Measurements from ENCODE around the gene PPP1R9B. TPM values are rescaled to one million over a fixed set of nuclear protein-coding genes. Genes with fewer than 3 reads are reported as not detected.

Gene PPP1R9B
- total RNA-seq, 2 experiments from 2014 or later = 61.1 to 64.0 TPM

DNA sequence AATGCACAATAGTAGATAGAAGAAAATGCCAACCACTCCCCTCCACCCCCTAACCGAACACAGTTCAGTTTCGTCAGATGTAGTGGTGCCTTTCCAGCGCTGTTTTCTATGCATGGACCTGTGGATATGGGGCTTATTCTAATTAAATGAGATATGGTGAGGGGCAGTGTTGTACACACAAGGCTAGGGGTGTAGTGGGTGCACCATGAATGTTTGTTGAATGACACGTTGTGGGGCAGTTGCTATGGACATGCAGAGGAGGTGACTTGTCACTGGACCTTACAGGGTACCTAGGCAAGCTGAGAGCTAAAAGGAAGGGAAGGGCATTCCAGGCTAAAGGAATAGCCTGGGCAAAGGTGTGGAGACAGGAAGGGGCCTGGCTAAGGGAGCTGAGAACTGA, 51.9 kb downstream of the PPP1R9B start:
- Mint-ChIP-seq H3K4me1 (peaks cover 19% of the 10 kb centered on the region), H3K36me3 (ENCODE audit: low read depth) (no peaks in the 10 kb centered on the region), H3K27me3 (no peaks in the 10 kb centered on the region), H3K27ac (no peak overlapping the region), H3K4me3 (no peak overlapping the region), H3K9me3 (ENCODE audit: low read depth) (no peaks in the 10 kb centered on the region)
- CTCF ChIA-PET = interaction anchor here (0.7 to 3.8 kb wide), 7 partner anchors 11 to 236 kb away, joined by 3 to 24 read pairs (median 4); no protein-coding TSS in a partner anchor
- intact Hi-C loops (cut with DNase I, micrococcal nuclease) = loop anchor here in 1 of 2 experiments (10.0 kb wide), 1 partner anchor 196 kb away; no protein-coding TSS in a partner anchor
- DNase-seq (no peak), ATAC-seq (no peak)
- POLR2A ChIA-PET = no interaction called here

DNA sequence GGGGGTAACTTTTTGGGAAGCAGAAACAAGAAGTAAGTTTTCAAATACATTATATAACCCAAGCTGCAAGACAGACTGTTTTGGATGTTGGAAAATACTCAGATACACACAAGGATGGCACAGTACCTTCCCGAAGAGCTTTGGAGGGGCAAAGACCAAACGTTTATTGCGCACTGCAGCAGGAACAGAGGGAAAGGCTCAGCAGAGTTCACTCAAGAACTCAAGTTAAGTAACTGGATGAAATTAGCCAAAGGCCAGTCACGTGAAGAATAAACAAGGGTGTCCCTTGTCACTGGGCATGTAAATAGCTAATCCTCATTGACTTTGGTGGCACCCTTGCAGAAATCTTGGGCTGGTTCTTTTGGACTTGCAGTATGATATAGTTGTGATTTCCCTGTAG, 52.6 kb downstream of the PPP1R9B start:
- CTCF ChIA-PET = interaction anchor here (0.6 to 3.8 kb wide), 7 partner anchors 11 to 235 kb away, joined by 3 to 24 read pairs (median 3); no protein-coding TSS in a partner anchor
- H3K27ac Mint-ChIP-seq = no peak overlapping the region
- intact Hi-C loops (cut with DNase I, micrococcal nuclease) = loop anchor here in 1 of 2 experiments (10.0 kb wide), 1 partner anchor 197 kb away; no protein-coding TSS in a partner anchor

GRCh38 chr17:50097455-50097854, 53.0 kb downstream of the PPP1R9B start:
- no peaks in the 10 kb centered on the region for H3K9me3 Mint-ChIP-seq (ENCODE audit: low read depth)
- no peak overlapping the region for H3K4me3 Mint-ChIP-seq
- DNase-seq (no peak), ATAC-seq (no peak)
- no peak overlapping the region for H3K27ac Mint-ChIP-seq
- POLR2A ChIA-PET = no interaction called here
- H3K36me3 Mint-ChIP-seq (ENCODE audit: low read depth) = no peaks in the 10 kb centered on the region
- no peaks in the 10 kb centered on the region for H3K27me3 Mint-ChIP-seq
- CTCF ChIA-PET = interaction anchor here (0.6 to 5.7 kb wide), 5 partner anchors 10 to 553 kb away, joined by 3 to 42 read pairs (median 6); no protein-coding TSS in a partner anchor
- intact Hi-C loops (cut with DNase I, micrococcal nuclease) = loop anchor here in 1 of 2 experiments (10.0 kb wide), 1 partner anchor 197 kb away; no protein-coding TSS in a partner anchor
- H3K4me1 Mint-ChIP-seq = peaks cover 19% of the 10 kb centered on the region

More for the DNA sequence above, 52.6 kb downstream of the PPP1R9B start:
- H3K4me3 Mint-ChIP-seq = no peak overlapping the region
- POLR2A ChIA-PET = no interaction called here
- H3K9me3 Mint-ChIP-seq (ENCODE audit: low read depth) = no peaks in the 10 kb centered on the region
- H3K4me1 Mint-ChIP-seq = peaks cover 19% of the 10 kb centered on the region
- no peaks in the 10 kb centered on the region for H3K27me3 Mint-ChIP-seq
- DNase-seq = no peak
- H3K36me3 Mint-ChIP-seq (ENCODE audit: low read depth) = no peaks in the 10 kb centered on the region
- ATAC-seq = no peak

GRCh38 chr17:50096758-50097157, 53.7 kb downstream of the PPP1R9B start:
- H3K36me3 Mint-ChIP-seq (ENCODE audit: low read depth) = no peaks in the 10 kb centered on the region
- no peaks in the 10 kb centered on the region for H3K9me3 Mint-ChIP-seq (ENCODE audit: low read depth)
- no peak overlapping the region for H3K4me3 Mint-ChIP-seq
- no peak overlapping the region for H3K27ac Mint-ChIP-seq
- POLR2A ChIA-PET = no interaction called here
- CTCF ChIA-PET = interaction anchor here (1.2 to 5.7 kb wide), 4 partner anchors 9 to 19 kb away, joined by 3 to 42 read pairs (median 16); no protein-coding TSS in a partner anchor
- H3K4me1 Mint-ChIP-seq = peaks cover 19% of the 10 kb centered on the region
- H3K27me3 Mint-ChIP-seq = no peaks in the 10 kb centered on the region
- intact Hi-C loops (cut with DNase I, micrococcal nuclease) = loop anchor here in 1 of 2 experiments (10.0 kb wide), 1 partner anchor 198 kb away; no protein-coding TSS in a partner anchor
- DNase-seq = no peak
- no peak for ATAC-seq

GRCh38 chr17:50096092-50096491, 54.4 kb downstream of the PPP1R9B start:
- Mint-ChIP-seq H3K9me3 (ENCODE audit: low read depth) (no peaks in the 10 kb centered on the region), H3K27ac (no peak overlapping the region)
- ATAC-seq = no peak

GRCh38 chr17:50095626-50096037, 54.8 kb downstream of the PPP1R9B start:
- H3K4me1 Mint-ChIP-seq = peaks cover 19% of the 10 kb centered on the region
- H3K27ac Mint-ChIP-seq = peak overlapping the region; percentile 91
- no peak for DNase-seq
- H3K4me3 Mint-ChIP-seq = peak overlapping the region; percentile 84
- intact Hi-C loops (cut with DNase I, micrococcal nuclease) = loop anchor here (1.0 to 10.0 kb wide), 14 partner anchors 35 to 680 kb away; partner anchors contain the start of genes ITGA3 (in 1 of the 2), KAT7 (in 1 of the 2) and SAMD14 (in 1 of the 2)
- no peaks in the 10 kb centered on the region for H3K9me3 Mint-ChIP-seq (ENCODE audit: low read depth)
- no peak for ATAC-seq
- H3K36me3 Mint-ChIP-seq (ENCODE audit: low read depth) = no peaks in the 10 kb centered on the region
- ChIA-PET CTCF (interaction anchor here (1.3 to 5.7 kb wide), 3 partner anchors 8 to 20 kb away, joined by 8 to 42 read pairs (median 23); no protein-coding TSS in a partner anchor), POLR2A (no interaction called here)
- no peaks in the 10 kb centered on the region for H3K27me3 Mint-ChIP-seq

More at GRCh38 chr17:50096092-50096491, 54.4 kb downstream of the PPP1R9B start:
- DNase-seq = no peak
- CTCF ChIA-PET = interaction anchor here (1.3 to 5.7 kb wide), 2 partner anchors 9 to 20 kb away, joined by 8 to 42 read pairs; no protein-coding TSS in a partner anchor
- Mint-ChIP-seq H3K27me3 (no peaks in the 10 kb centered on the region), H3K4me1 (peaks cover 19% of the 10 kb centered on the region), H3K36me3 (ENCODE audit: low read depth) (no peaks in the 10 kb centered on the region), H3K4me3 (peak overlapping the region; percentile 84)
- POLR2A ChIA-PET = no interaction called here
- intact Hi-C loops (cut with DNase I, micrococcal nuclease) = loop anchor here in 1 of 2 experiments (10.0 kb wide), 1 partner anchor 199 kb away; no protein-coding TSS in a partner anchor

- H3K4me1 Mint-ChIP-seq = peaks cover 19% of the 10 kb centered on the region
- intact Hi-C loops (cut with DNase I, micrococcal nuclease) = loop anchor here (1.0 to 10.0 kb wide), 17 partner anchors 36 to 680 kb away; partner anchors contain the start of genes ITGA3 (in 1 of the 2), KAT7 (in 1 of the 2) and SAMD14 (in 1 of the 2)
- peak; percentile 93 for ATAC-seq
These were observed 55.5 kb downstream of the PPP1R9B start, which contains the start of gene PDK2 for GRCh38 chr17:50094753-50095619. PDK2 (plus strand) TSS chr17:50095351; CDS start chr17:50095436, 85 bp downstream.

GRCh38 chr17:50094243-50094752, 56.2 kb downstream of the PPP1R9B start:
- ATAC-seq (peak; percentile 62), DNase-seq (peak; percentile 94)
- intact Hi-C loops (cut with DNase I, micrococcal nuclease) = loop anchor here (1.0 to 10.0 kb wide), 7 partner anchors 37 to 203 kb away; partner anchors contain the start of gene SAMD14 (in 1 of the 2)
- peak overlapping the region; percentile 84 for H3K4me3 Mint-ChIP-seq
- no peaks in the 10 kb centered on the region for H3K9me3 Mint-ChIP-seq (ENCODE audit: low read depth)
- H3K27me3 Mint-ChIP-seq = no peaks in the 10 kb centered on the region
- H3K4me1 Mint-ChIP-seq = peaks cover 19% of the 10 kb centered on the region
- peak overlapping the region; percentile 91 for H3K27ac Mint-ChIP-seq
- no peaks in the 10 kb centered on the region for H3K36me3 Mint-ChIP-seq (ENCODE audit: low read depth)
- ChIA-PET CTCF (interaction anchor here (0.6 to 5.7 kb wide), 62 partner anchors 9 to 537 kb away, joined by 3 to 43 read pairs (median 5); partner anchors contain the start of genes COL1A1, FAM117A and ITGA3), POLR2A (interaction anchor here (0.6 to 1.3 kb wide), 4 partner anchors 23 to 42 kb away, joined by 3 to 4 read pairs (median 4); no protein-coding TSS in a partner anchor)

More at GRCh38 chr17:50094753-50095619, 55.5 kb downstream of the PPP1R9B start, which contains the start of gene PDK2:
- Mint-ChIP-seq H3K9me3 (ENCODE audit: low read depth) (no peaks in the 10 kb centered on the region), H3K27me3 (no peaks in the 10 kb centered on the region), H3K27ac (peak within 1 kb of the TSS; percentile 91), H3K36me3 (ENCODE audit: low read depth) (no peaks in the 10 kb centered on the region), H3K4me3 (peak within 1 kb of the TSS; percentile 84)
- peak; percentile 97 for DNase-seq
- ChIA-PET POLR2A (interaction anchor here (0.7 to 1.3 kb wide), 3 partner anchors 22 to 39 kb away, joined by 4 read pairs; no protein-coding TSS in a partner anchor), CTCF (interaction anchor here (0.6 to 5.7 kb wide), 53 partner anchors 9 to 537 kb away, joined by 3 to 43 read pairs (median 6); partner anchors contain the start of genes COL1A1, FAM117A and ITGA3)

GRCh38 chr17:50093807-50094206, 56.7 kb downstream of the PPP1R9B start:
- Mint-ChIP-seq H3K9me3 (ENCODE audit: low read depth) (no peaks in the 10 kb centered on the region), H3K27me3 (no peaks in the 10 kb centered on the region), H3K4me1 (peaks cover 19% of the 10 kb centered on the region), H3K4me3 (no peak overlapping the region), H3K36me3 (ENCODE audit: low read depth) (no peaks in the 10 kb centered on the region), H3K27ac (no peak overlapping the region)
- intact Hi-C loops (cut with DNase I, micrococcal nuclease) = loop anchor here (1.0 to 10.0 kb wide), 7 partner anchors 37 to 203 kb away; partner anchors contain the start of gene SAMD14 (in 1 of the 2)
- ATAC-seq = no peak
- DNase-seq = no peak
- ChIA-PET CTCF (interaction anchor here (0.6 to 5.7 kb wide), 57 partner anchors 9 to 332 kb away, joined by 3 to 43 read pairs (median 5); partner anchors contain the start of genes COL1A1, FAM117A and ITGA3), POLR2A (interaction anchor here (0.6 to 1.3 kb wide), 3 partner anchors 23 to 43 kb away, joined by 3 to 4 read pairs (median 4); no protein-coding TSS in a partner anchor)

DNA sequence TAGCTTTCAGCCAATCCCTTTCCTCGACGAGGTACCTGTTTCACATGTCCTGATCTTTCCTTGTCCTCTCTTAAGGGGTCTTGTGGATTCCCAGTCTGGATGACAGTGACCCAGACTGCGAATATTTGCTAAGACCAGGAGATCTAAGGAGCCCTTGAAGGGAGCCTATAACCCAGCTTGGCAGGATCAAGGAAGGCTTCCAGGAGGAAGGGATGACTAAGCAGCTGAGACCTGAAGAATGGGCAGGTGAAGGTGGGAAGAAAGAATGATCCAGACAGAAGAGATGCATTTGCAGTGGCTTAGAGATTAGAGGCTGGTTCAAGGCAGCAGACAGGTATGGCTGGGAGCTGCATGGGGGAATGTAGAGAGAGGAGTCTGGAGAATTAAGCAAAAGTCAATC, 57.2 kb downstream of the PPP1R9B start:
- no peak overlapping the region for H3K27ac Mint-ChIP-seq

More for the DNA sequence above, 57.2 kb downstream of the PPP1R9B start:
- H3K4me1 Mint-ChIP-seq = peaks cover 19% of the 10 kb centered on the region
- intact Hi-C loops (cut with DNase I, micrococcal nuclease) = loop anchor here in 1 of 2 experiments (10.0 kb wide), 1 partner anchor 202 kb away; no protein-coding TSS in a partner anchor
- ATAC-seq = no peak
- H3K9me3 Mint-ChIP-seq (ENCODE audit: low read depth) = no peaks in the 10 kb centered on the region
- no peaks in the 10 kb centered on the region for H3K36me3 Mint-ChIP-seq (ENCODE audit: low read depth)
- H3K4me3 Mint-ChIP-seq = no peak overlapping the region
- H3K27me3 Mint-ChIP-seq = no peaks in the 10 kb centered on the region
- DNase-seq = no peak
- CTCF ChIA-PET = interaction anchor here (0.5 to 5.7 kb wide), 26 partner anchors 9 to 205 kb away, joined by 3 to 43 read pairs (median 9); partner anchors contain the start of genes COL1A1 and ITGA3
- POLR2A ChIA-PET = no interaction called here

Data from activated CD4-positive, alpha-beta T cell treated with anti-CD3 and anti-CD28 coated beads for 36 hours (primary cell).